Measurements from ENCODE around the gene SPP2. TPM values are rescaled to one million over a fixed set of nuclear protein-coding genes. Genes with fewer than 3 reads are reported as not detected.

Gene SPP2
- total and polyA plus RNA-seq, 3 donors from 2014 or later = not detected

DNA sequence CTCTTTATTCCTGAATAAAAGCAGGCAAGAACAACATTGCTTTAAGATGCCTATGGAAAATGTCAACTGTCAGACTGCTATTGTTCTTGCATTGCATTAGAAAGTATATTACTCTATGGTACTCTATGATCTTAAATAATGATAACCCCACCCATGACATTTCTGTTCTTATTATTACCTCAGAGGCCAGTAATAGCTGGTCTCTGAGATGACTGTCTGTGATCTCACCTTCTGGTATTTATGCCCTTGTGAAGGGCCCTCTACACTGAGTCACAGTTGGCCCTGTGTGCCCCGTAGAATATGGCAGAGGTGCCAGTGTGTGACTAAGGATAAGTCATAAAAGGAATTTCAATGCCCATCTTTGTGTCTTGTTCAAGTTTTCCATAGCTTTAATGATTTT, 61.0 kb downstream of the SPP2 start:
- Histone ChIP-seq H3K9me3 (no peaks in the 10 kb centered on the region), H3K27me3 (no peaks in the 10 kb centered on the region), H3K36me3 (ENCODE audit: low read depth, missing control alignments) (no peaks in the 10 kb centered on the region), H3K27ac (no peak overlapping the region), H3K4me1 (no peaks in the 10 kb centered on the region), H3K4me3 (no peak overlapping the region)
- DNase-seq = no peak
- no peak for TF ChIP-seq CTCF (IDR thresholded peaks at IDR 0.05)
- intact Hi-C loops (cut with DNase I; ENCODE audit: low total_unique reads) = no loop called here
- WGBS, 2 donors = 72 to 96% methylated on average over 1 of the region's 1 CpG

DNA sequence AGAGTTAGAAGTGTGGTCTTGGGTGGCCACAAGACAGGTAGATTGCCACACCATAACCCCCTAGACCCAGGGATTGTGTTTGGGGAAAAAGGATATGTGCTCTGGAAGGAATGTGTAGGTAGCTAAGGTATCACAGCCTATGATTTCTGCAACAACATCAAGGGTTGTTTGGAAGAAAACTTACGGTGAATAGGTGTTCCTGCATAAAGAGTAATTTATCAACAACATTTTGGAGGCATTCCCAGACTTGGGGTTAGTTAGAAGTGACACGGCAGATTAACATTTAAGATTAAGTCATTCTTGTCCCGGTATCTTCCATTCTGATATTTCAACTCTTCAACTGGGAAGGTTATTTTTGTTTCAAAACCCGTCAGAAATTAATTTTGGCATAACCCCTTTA, 65.5 kb downstream of the SPP2 start:
- H3K4me3 ChIP-seq = no peak overlapping the region
- no peaks in the 10 kb centered on the region for H3K4me1 ChIP-seq
- no peak for DNase-seq
- H3K27me3 ChIP-seq = no peaks in the 10 kb centered on the region
- no peaks in the 10 kb centered on the region for H3K36me3 ChIP-seq (ENCODE audit: low read depth, missing control alignments)
- 79 to 81% methylated on average over 4 of the region's 4 CpGs for WGBS, 2 donors
- H3K27ac ChIP-seq = no peak overlapping the region
- no peak for TF ChIP-seq CTCF (IDR thresholded peaks at IDR 0.05)
- TF ChIP-seq POLR2A (IDR thresholded peaks at IDR 0.05) = no peak
- intact Hi-C loops (cut with DNase I; ENCODE audit: low total_unique reads) = no loop called here
- H3K9me3 ChIP-seq = no peaks in the 10 kb centered on the region

DNA sequence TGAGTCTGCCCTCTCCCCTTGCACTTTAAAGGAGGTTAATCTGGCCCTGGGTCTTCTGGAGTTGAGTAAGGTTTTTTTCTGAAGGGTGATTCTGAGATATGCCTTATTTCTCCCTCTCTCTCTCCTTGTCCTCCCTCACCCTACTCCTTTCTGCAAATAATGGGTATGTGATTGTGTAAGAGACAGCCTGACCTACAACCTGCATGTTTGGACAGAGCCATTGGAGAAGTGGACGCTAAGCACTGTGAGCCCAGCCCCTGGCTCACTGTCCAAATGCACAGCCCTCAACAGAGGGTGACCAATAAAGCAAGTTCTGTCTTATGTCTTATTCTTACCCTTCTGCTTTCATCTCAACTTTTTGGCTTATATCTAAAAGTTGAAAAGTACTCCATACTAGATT, 71.5 kb downstream of the SPP2 start:
- TF ChIP-seq CTCF (IDR thresholded peaks at IDR 0.05) (no peak), POLR2A (IDR thresholded peaks at IDR 0.05) (no peak)
- Histone ChIP-seq H3K27me3 (no peaks in the 10 kb centered on the region), H3K9me3 (no peaks in the 10 kb centered on the region), H3K27ac (no peak overlapping the region), H3K36me3 (ENCODE audit: low read depth, missing control alignments) (no peaks in the 10 kb centered on the region), H3K4me1 (no peaks in the 10 kb centered on the region), H3K4me3 (no peak overlapping the region)
- intact Hi-C loops (cut with DNase I; ENCODE audit: low total_unique reads) = no loop called here
- 92 to 96% methylated on average over 1 of the region's 1 CpG for WGBS, 2 donors
- no peak for DNase-seq

DNA sequence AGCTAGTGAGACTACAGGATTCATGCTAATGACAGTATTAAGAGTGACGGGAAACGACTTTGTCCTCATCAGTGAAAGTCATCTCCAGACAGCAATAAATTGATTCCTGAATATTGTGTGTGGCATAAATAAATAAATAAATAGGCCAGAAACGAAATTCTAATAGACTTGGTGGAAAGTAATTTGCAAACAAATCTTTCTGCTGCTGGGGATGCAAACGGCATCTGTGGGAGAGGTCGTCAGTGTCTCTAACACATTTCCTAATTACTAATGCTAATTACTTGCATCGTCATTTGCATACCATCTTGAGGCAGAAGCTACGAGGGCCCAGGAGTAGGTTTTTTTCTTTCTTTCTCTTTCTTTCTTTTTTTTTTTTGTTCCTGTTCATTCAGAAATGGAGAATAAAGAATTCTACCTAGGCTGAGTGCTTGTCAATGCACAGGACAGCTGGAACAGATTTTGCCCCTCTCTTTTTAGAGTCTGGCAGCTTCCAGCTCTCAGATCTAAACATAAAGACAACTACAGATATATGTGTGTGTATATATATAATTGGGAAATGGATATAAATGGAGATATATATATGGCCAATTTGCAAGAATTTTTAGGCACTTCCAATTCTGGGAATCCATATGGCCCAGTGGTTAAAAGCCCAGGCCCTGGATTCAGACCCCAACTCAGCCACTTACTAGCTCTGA, 75.1 kb downstream of the SPP2 start:
- 76 to 82% methylated on average over 7 of the region's 7 CpGs for WGBS, 2 donors
- no peaks in the 10 kb centered on the region for H3K9me3 ChIP-seq
- no peaks in the 10 kb centered on the region for H3K36me3 ChIP-seq (ENCODE audit: low read depth, missing control alignments)
- TF ChIP-seq POLR2A (IDR thresholded peaks at IDR 0.05) (no peak), CTCF (IDR thresholded peaks at IDR 0.05) (no peak)
- no peaks in the 10 kb centered on the region for H3K4me1 ChIP-seq
- H3K4me3 ChIP-seq = no peak overlapping the region
- intact Hi-C loops (cut with DNase I; ENCODE audit: low total_unique reads) = no loop called here
- H3K27ac ChIP-seq = no peak overlapping the region
- no peak for DNase-seq
- H3K27me3 ChIP-seq = no peaks in the 10 kb centered on the region

DNA sequence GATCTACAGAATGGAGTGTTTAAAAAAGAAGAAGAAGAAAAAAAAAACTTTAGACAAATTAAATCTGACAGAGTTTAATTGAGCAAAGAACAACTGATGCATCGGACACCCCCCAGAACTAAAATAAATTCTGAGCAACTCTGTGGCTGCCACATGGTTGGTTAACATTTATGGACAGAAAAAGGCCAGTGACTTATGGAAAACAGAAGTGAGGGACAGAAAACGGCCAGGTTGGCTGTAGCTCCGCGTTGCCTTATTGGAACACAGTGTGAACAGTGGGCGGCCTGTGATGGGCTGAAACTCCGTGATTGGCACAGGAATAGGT, 75.6 kb downstream of the SPP2 start:
- Histone ChIP-seq H3K27ac (no peak overlapping the region), H3K27me3 (no peaks in the 10 kb centered on the region), H3K9me3 (no peaks in the 10 kb centered on the region), H3K4me1 (no peaks in the 10 kb centered on the region), H3K36me3 (ENCODE audit: low read depth, missing control alignments) (no peaks in the 10 kb centered on the region), H3K4me3 (no peak overlapping the region)
- no peak for TF ChIP-seq CTCF (IDR thresholded peaks at IDR 0.05)
- TF ChIP-seq POLR2A (IDR thresholded peaks at IDR 0.05) = no peak
- intact Hi-C loops (cut with DNase I; ENCODE audit: low total_unique reads) = no loop called here
- DNase-seq = no peak
- WGBS, 2 donors = 83 to 89% methylated on average over 6 of the region's 6 CpGs
